Measurements from ENCODE around the gene KCNQ5.

Gene KCNQ5

GRCh38 chr6:72925136-72925535, 303.3 kb downstream of the KCNQ5 start:
- DNase-seq: no peak

GRCh38 chr6:72930556-72931132, 308.8 kb downstream of the KCNQ5 start:
- DNase-seq: no peak

- no peak for DNase-seq
These were observed 309.5 kb downstream of the KCNQ5 start for GRCh38 chr6:72931325-72931887.

GRCh38 chr6:72933233-72933632, 311.4 kb downstream of the KCNQ5 start:
- DNase-seq: no peak

GRCh38 chr6:72936766-72937559, 315.1 kb downstream of the KCNQ5 start:
- DNase-seq: no peak

- no peak for DNase-seq
These were observed 316.2 kb downstream of the KCNQ5 start for GRCh38 chr6:72938104-72938503.

- DNase-seq: no peak
These were observed 317.1 kb downstream of the KCNQ5 start for GRCh38 chr6:72939004-72939403.

GRCh38 chr6:72940265-72940664, 318.4 kb downstream of the KCNQ5 start:
- DNase-seq: no peak

GRCh38 chr6:72941263-72941662, 319.4 kb downstream of the KCNQ5 start:
- no peak for DNase-seq

- DNase-seq: no peak
These were observed 319.9 kb downstream of the KCNQ5 start for GRCh38 chr6:72941751-72942150.

GRCh38 chr6:72943699-72944098, 321.8 kb downstream of the KCNQ5 start:
- DNase-seq: no peak

- no peak for DNase-seq
These were observed 322.8 kb downstream of the KCNQ5 start for GRCh38 chr6:72944660-72945059.

GRCh38 chr6:72946774-72947173, 324.9 kb downstream of the KCNQ5 start:
- DNase-seq: no peak

GRCh38 chr6:72947534-72947933, 325.7 kb downstream of the KCNQ5 start:
- no peak for DNase-seq

GRCh38 chr6:72948153-72948552, 326.3 kb downstream of the KCNQ5 start:
- no peak for DNase-seq

GRCh38 chr6:72950114-72950860, 328.4 kb downstream of the KCNQ5 start:
- no peak for DNase-seq

GRCh38 chr6:72952808-72953630, 331.2 kb downstream of the KCNQ5 start:
- DNase-seq: no peak

GRCh38 chr6:72953971-72954381, 332.1 kb downstream of the KCNQ5 start:
- no peak for DNase-seq

- DNase-seq: no peak
These were observed 332.9 kb downstream of the KCNQ5 start for GRCh38 chr6:72954716-72955115.

GRCh38 chr6:72955666-72956065, 333.8 kb downstream of the KCNQ5 start:
- no peak for DNase-seq

GRCh38 chr6:72956272-72956671, 334.4 kb downstream of the KCNQ5 start:
- no peak for DNase-seq

- DNase-seq: no peak
These were observed 338.0 kb downstream of the KCNQ5 start for GRCh38 chr6:72959821-72960220.

- DNase-seq: no peak
These were observed 342.1 kb downstream of the KCNQ5 start for GRCh38 chr6:72963946-72964345.

Data from CD4-positive, alpha-beta T cell treated with Interleukin-4 for 1 hour (primary cell).